Neural cell (in vitro differentiated cells): ENCODE measurements around the gene WDR31. TPM values are rescaled to one million over a fixed set of nuclear protein-coding genes. Genes with fewer than 3 reads are reported as not detected.

Experiments
- H2AFZ ChIP-seq: fragments of 200-600, 300-800 bp; sonication (generic), shearing (Covaris generic); 2 replicates; pipeline ENCODE4 v1.6.0; 2014; ENCODE audit warnings: low read depth, mild to moderate bottlenecking, antibody characterized with exemption, low read length, moderate library complexity
- H3F3A ChIP-seq: fragments of 200-600 bp; shearing (Covaris generic); 2 replicates; pipeline ENCODE4 v1.6.1; 2016; ENCODE audit warnings: mild to moderate bottlenecking, moderate library complexity, mixed read lengths, antibody characterized with exemption, low read length; ENCODE audit not compliant: insufficient read depth, poor library complexity, severe bottlenecking
- H3K27ac ChIP-seq: fragments of 200-600, 300-800 bp; sonication (generic), shearing (Covaris generic); 2 replicates; pipeline ENCODE4 v1.5.1; 2014; ENCODE audit warnings: mild to moderate bottlenecking, low read length, moderate library complexity
- H3K27me3 ChIP-seq: fragments of 300-800, 200-600 bp; sonication (generic), shearing (Covaris generic); 2 replicates; pipeline ENCODE4 v1.6.0; 2014; ENCODE audit warnings: mild to moderate bottlenecking, low read depth, low read length, moderate library complexity; ENCODE audit not compliant: insufficient read depth
- H3K36me3 ChIP-seq: fragments of 300-800, 200-600 bp; sonication (generic), shearing (Covaris generic); 2 replicates; pipeline ENCODE4 v1.5.1; 2014; ENCODE audit warnings: mild to moderate bottlenecking, antibody characterized with exemption, low read length, moderate library complexity; ENCODE audit not compliant: insufficient read depth
- H3K4me2 ChIP-seq: fragments of 300-800, 200-600 bp; sonication (generic), shearing (Covaris generic); 2 replicates; pipeline ENCODE4 v1.6.0; 2014; ENCODE audit warnings: mild to moderate bottlenecking, low read length
- H3K4me3 ChIP-seq: fragments of 300-800, 200-600 bp; sonication (generic), shearing (Covaris generic); 2 replicates; pipeline ENCODE4 v1.5.1; 2014; ENCODE audit warnings: mild to moderate bottlenecking, low read length, moderate library complexity
- H3K79me2 ChIP-seq: fragments of 200-600 bp; shearing (Covaris generic); replicated peaks from 2 replicates; pipeline ENCODE4 v1.6.0; 2014; ENCODE audit warnings: mild to moderate bottlenecking, low read length, moderate library complexity; ENCODE audit not compliant: insufficient read depth
- H3K9ac ChIP-seq: fragments of 300-800, 200-600 bp; sonication (generic), shearing (Covaris generic); 2 replicates; pipeline ENCODE4 v1.6.1; 2016; ENCODE audit warnings: mild to moderate bottlenecking, low read length, mixed read lengths
- H3K9me2 ChIP-seq: fragments of 200-600 bp; shearing (Covaris generic); 2 replicates; pipeline ENCODE4 v1.6.1; 2016; ENCODE audit warnings: mild to moderate bottlenecking, low read length, mixed read lengths; ENCODE audit not compliant: insufficient read depth
- H3K9me3 ChIP-seq: fragments of 200-600, 300-800 bp; sonication (generic), shearing (Covaris generic); 2 replicates; pipeline ENCODE4 v1.6.1; 2016; ENCODE audit warnings: mild to moderate bottlenecking, mixed run types, low read length, moderate library complexity, mixed read lengths
- H4K20me1 ChIP-seq: fragments of 200-600 bp; shearing (Covaris generic); 2 replicates; pipeline ENCODE4 v1.6.1; 2016; ENCODE audit warnings: mild to moderate bottlenecking, mixed run types; ENCODE audit not compliant: insufficient read depth
- CTCF ChIP-seq: fragments of 450-650 bp; IDR thresholded peaks from 2 replicates; pipeline ENCODE4 v1.5.1; 2014; ENCODE audit warnings: antibody characterized with exemption, mild to moderate bottlenecking, moderate library complexity; ENCODE audit not compliant: poor library complexity, severe bottlenecking
- EP300 ChIP-seq: fragments of 450-650 bp; conservative IDR thresholded peaks from 2 replicates; pipeline ENCODE4 v1.6.1; 2014; ENCODE audit warnings: antibody characterized with exemption, mild to moderate bottlenecking, moderate library complexity; ENCODE audit not compliant: poor library complexity, severe bottlenecking
- EZH2 ChIP-seq: fragments of 200-600, 300-800 bp; shearing (Covaris generic), sonication (generic); IDR thresholded peaks from 2 replicates; pipeline ENCODE4 v1.6.1; 2014; ENCODE audit warnings: antibody characterized with exemption, low read length, borderline replicate concordance, mild to moderate bottlenecking; ENCODE audit not compliant: insufficient read depth, poor library complexity, severe bottlenecking
- MXI1 ChIP-seq: fragments of 450-650 bp; conservative IDR thresholded peaks from 2 replicates; pipeline ENCODE4 v1.6.1; 2014; ENCODE audit warnings: antibody characterized with exemption, mild to moderate bottlenecking; ENCODE audit not compliant: poor library complexity, severe bottlenecking
- POLR2AphosphoS5 ChIP-seq: IDR thresholded peaks from 2 replicates; pipeline ENCODE4 v1.6.1; 2012
- RAD21 ChIP-seq: fragments of 450-650 bp; conservative IDR thresholded peaks from 2 replicates; pipeline ENCODE4 v1.6.1; 2014; ENCODE audit warnings: antibody characterized with exemption, mild to moderate bottlenecking, moderate library complexity
- REST ChIP-seq: IDR thresholded peaks from 2 replicates; pipeline ENCODE4 v1.6.1; 2012; ENCODE audit warnings: borderline replicate concordance
- SMC3 ChIP-seq: fragments of 450-650 bp; conservative IDR thresholded peaks from 2 replicates; pipeline ENCODE4 v1.6.1; 2014; ENCODE audit warnings: antibody characterized with exemption, mild to moderate bottlenecking, moderate library complexity; ENCODE audit not compliant: poor library complexity
- TAF1 ChIP-seq: IDR thresholded peaks from 2 replicates; pipeline ENCODE4 v1.6.1; 2012; ENCODE audit warnings: low read depth
- polyA plus RNA-seq: library from polyadenylated mRNA; depleted of rRNA; stranded (reverse); fragments of >200 nt; gene quantifications from 2 replicates; pipeline ENCODE4 v1.2.3, GENCODE V29; 2014

Gene WDR31
- polyA plus RNA-seq, 1 donor from 2014 or later, result 0.59 TPM

- H3K4me3 ChIP-seq, result no peak overlapping the region
- peaks cover 10% of the 10 kb centered on the region for H3K79me2 ChIP-seq
- TF ChIP-seq REST (no peak), SMC3 (no peak), TAF1 (no peak), RAD21 (no peak), MXI1 (no peak), POLR2AphosphoS5 (no peak), CTCF (no peak), EP300 (no peak)
- no peak overlapping the region for H2AFZ ChIP-seq
- no peaks in the 10 kb centered on the region for H3F3A ChIP-seq
- no peak overlapping the region for H3K9ac ChIP-seq
- H3K9me2 ChIP-seq, result no peaks in the 10 kb centered on the region
- no peak overlapping the region for H3K27ac ChIP-seq
- H4K20me1 ChIP-seq, result no peaks in the 10 kb centered on the region
- no peaks in the 10 kb centered on the region for H3K9me3 ChIP-seq
- H3K36me3 ChIP-seq, result no peaks in the 10 kb centered on the region
- H3K27me3 ChIP-seq, result no peaks in the 10 kb centered on the region
- no peak overlapping the region for H3K4me2 ChIP-seq
These were observed 70.7 kb downstream of the WDR31 start for GRCh38 chr9:113269355-113269754.

- no peak overlapping the region for H3K27ac ChIP-seq
- no peaks in the 10 kb centered on the region for H4K20me1 ChIP-seq
- no peaks in the 10 kb centered on the region for H3K79me2 ChIP-seq
- no peak overlapping the region for H3K9ac ChIP-seq
- no peaks in the 10 kb centered on the region for H3F3A ChIP-seq
- TF ChIP-seq MXI1 (no peak), EZH2 (no peak), TAF1 (no peak), SMC3 (no peak), POLR2AphosphoS5 (no peak), RAD21 (no peak)
- H3K4me2 ChIP-seq, result no peak overlapping the region
- H3K36me3 ChIP-seq, result no peaks in the 10 kb centered on the region
- H3K27me3 ChIP-seq, result no peaks in the 10 kb centered on the region
- no peak overlapping the region for H2AFZ ChIP-seq
- H3K9me3 ChIP-seq, result no peaks in the 10 kb centered on the region
- H3K9me2 ChIP-seq, result no peaks in the 10 kb centered on the region
- H3K4me3 ChIP-seq, result no peak overlapping the region
These were observed 72.0 kb downstream of the WDR31 start for GRCh38 chr9:113267911-113268566.
